NB4 (cell line): ENCODE results near the gene SLAMF7.

Experiments
- DNase-seq: peaks from one replicate; pipeline ENCODE4 v3.0.0; 2010; ENCODE audit warnings: low read depth
- H3K4me3 ChIP-seq: one replicate; pipeline ENCODE4 v1.5.1; 2011; ENCODE audit warnings: mild to moderate bottlenecking, low read depth, low read length, moderate library complexity
- MYC ChIP-seq: IDR thresholded peaks from 2 replicates; pipeline ENCODE4 v1.6.1; 2011; ENCODE audit warnings: low read depth, low read length
- POLR2A ChIP-seq: IDR thresholded peaks from 2 replicates; pipeline ENCODE4 v1.6.1; 2011; ENCODE audit warnings: mild to moderate bottlenecking; ENCODE audit not compliant: insufficient read length; ENCODE audit errors: extremely low read depth
- TF ChIP-seq, protein P1 (sequence below): IDR thresholded peaks from 2 replicates; pipeline ENCODE4 v1.6.1; 2011; ENCODE audit warnings: low read depth, low read length
- TF ChIP-seq, protein P2 (sequence below): IDR thresholded peaks from one replicate; pipeline ENCODE4 v1.5.1; 2012; ENCODE audit warnings: low read depth, low read length

Gene SLAMF7

DNA sequence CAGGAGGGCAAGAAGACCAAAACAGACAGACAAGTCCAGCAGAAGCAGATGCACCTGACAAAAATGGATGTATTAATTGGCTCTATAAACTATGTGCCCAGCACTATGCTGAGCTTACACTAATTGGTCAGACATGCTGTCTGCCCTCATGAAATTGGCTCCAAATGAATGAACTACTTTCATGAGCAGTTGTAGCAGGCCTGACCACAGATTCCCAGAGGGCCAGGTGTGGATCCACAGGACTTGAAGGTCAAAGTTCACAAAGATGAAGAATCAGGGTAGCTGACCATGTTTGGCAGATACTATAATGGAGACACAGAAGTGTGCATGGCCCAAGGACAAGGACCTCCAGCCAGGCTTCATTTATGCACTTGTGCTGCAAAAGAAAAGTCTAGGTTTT lies 14.5 kb downstream of the SLAMF7 start:
- DNase-seq = no peak
- TF ChIP-seq, protein P1, sequence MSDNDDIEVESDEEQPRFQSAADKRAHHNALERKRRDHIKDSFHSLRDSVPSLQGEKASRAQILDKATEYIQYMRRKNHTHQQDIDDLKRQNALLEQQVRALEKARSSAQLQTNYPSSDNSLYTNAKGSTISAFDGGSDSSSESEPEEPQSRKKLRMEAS = no peak
- TF ChIP-seq, protein P2, sequence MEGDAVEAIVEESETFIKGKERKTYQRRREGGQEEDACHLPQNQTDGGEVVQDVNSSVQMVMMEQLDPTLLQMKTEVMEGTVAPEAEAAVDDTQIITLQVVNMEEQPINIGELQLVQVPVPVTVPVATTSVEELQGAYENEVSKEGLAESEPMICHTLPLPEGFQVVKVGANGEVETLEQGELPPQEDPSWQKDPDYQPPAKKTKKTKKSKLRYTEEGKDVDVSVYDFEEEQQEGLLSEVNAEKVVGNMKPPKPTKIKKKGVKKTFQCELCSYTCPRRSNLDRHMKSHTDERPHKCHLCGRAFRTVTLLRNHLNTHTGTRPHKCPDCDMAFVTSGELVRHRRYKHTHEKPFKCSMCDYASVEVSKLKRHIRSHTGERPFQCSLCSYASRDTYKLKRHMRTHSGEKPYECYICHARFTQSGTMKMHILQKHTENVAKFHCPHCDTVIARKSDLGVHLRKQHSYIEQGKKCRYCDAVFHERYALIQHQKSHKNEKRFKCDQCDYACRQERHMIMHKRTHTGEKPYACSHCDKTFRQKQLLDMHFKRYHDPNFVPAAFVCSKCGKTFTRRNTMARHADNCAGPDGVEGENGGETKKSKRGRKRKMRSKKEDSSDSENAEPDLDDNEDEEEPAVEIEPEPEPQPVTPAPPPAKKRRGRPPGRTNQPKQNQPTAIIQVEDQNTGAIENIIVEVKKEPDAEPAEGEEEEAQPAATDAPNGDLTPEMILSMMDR = no peak
- no peak for TF ChIP-seq MYC
- no peak for TF ChIP-seq POLR2A
- no peak overlapping the region for H3K4me3 ChIP-seq

DNA sequence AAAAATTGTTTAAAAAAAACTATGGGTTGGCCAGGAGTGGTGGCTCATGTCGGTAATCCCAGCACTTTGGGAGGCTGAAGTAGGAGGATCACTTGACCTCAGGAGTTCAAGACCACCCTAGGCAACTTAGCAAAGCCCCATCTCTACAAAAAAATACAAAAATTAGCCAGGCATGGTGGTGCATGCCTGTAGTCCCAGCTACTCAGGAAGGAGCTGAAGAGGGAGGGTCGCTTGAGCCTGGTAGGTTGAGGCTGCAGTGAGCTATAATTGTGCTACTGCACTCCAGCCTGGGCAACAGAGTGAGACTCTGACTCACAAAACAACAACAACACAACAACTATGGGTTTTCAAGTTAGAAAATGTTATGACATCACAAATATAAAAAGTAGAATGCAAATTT lies 16.4 kb downstream of the SLAMF7 start:
- no peak for TF ChIP-seq POLR2A
- no peak overlapping the region for H3K4me3 ChIP-seq
- no peak for DNase-seq

DNA sequence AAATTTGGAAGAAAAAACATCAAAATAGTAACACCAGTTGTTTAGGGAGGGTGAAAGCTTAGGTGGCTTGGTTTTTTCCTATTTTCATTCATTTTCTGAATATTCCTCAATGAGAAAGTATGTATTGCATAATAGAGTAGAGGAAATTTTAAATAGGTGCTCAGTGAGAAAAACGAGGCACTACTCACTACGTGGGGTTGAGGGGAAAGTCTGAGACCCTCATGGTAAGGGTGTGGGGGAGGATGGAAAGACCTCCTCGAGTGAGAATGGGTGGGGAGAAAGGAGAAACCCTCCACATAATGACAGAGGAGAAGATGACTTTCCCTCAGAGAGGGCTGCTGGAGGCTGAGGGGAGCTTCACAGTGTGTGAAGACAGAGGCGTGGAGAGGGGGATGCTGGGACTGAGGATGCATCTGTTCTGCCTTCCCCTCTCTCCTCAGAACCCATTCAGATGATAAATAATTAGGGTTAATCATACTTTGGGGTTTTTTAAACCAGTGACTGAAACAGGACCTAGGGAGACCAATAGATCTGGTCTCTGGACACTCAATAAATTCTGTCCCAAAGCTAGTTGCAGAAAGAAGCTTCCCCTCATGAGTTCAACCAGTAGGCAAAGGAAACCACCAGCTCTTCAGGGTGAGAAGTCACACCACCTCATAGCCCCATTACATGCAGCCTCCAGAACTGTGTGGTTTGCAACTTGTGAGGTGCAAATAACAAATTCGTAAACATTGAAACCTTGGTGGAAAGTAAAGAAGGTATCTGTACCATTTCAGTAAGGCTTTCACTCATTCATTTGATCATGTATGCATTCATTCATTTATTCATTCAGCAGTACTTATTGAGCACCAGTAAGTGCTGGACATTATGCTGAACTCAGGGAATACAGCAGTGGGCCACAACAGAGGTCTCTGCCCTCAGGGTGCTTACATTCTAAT lies 17.1 kb downstream of the SLAMF7 start:
- TF ChIP-seq, protein P2 = no peak
- TF ChIP-seq, protein P1 = no peak
- TF ChIP-seq MYC (no peak), POLR2A (no peak)
- DNase-seq = no peak
- H3K4me3 ChIP-seq = no peak overlapping the region

DNA sequence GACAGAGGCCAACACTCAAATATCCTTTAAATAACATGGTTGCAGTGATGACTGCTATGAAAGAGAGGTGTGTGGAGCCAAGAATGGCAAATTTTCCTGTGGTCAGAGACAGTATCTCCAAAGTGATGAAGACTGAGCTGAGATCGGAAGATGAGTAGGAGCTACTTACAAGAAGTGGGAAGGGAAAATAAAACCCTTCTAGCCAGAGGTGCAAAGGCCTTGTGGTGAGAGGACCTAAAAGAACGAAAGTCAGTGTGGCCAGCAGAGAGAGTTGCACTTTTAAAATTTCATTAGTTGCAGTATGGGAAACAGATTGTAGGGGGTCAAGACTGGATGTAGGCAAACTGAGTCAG lies 17.8 kb downstream of the SLAMF7 start:
- TF ChIP-seq, protein P2 = no peak
- TF ChIP-seq MYC (no peak), POLR2A (no peak)
- TF ChIP-seq, protein P1 = no peak
- no peak for DNase-seq
- no peak overlapping the region for H3K4me3 ChIP-seq

DNA sequence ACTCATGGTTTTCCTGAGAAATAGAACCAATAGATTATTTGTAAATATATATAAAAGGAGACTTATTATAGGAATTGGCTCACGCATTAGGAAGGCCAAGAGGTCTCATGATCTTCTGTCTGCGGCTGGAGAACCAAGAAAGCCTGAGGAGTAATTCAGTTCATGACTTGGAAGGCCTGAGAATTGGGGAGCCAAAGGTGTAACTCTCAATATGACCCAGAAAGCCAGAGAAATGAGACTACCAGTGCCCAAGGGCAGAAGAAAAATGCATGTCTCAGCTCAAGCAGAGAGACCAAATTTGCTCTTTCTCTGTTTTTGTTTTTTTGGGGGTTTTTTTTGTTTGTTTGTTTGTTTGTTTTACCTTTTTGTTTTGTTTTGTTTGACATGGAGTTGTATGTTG lies 19.5 kb downstream of the SLAMF7 start:
- no peak for DNase-seq
- no peak overlapping the region for H3K4me3 ChIP-seq
- TF ChIP-seq, protein P2 = no peak
- TF ChIP-seq MYC (no peak), POLR2A (no peak)
- TF ChIP-seq, protein P1 = no peak

DNA sequence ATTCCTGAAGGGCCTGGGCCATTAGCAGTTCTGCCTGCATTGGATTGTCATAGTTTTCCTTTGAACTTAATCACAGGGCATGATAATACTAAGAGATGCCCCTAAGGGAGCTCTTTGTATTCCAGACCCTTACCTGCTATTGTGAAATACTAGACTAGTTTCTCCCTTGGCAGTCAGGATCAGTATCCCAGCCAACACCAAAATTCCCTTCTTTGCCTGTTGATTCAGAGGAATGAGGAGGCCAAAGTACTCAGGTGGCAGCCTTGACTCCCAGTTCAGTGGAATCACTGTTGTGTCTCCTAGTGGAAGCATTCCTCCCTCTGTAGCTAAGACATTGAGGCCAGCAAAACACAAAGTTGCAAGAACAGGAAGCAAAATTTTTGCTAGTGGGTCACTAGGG lies 20.7 kb downstream of the SLAMF7 start:
- TF ChIP-seq POLR2A (no peak), MYC (no peak)
- TF ChIP-seq, protein P1 = no peak
- TF ChIP-seq, protein P2 = no peak
- no peak overlapping the region for H3K4me3 ChIP-seq
- DNase-seq = no peak
